Pons (tissue), 1 donor: Measurements from ENCODE around the gene BCAR3.
"Not testable (repeated sequence)": the region's sequence is repeated elsewhere in the genome, so short reads cannot be mapped to it uniquely, and the experiment has no call there.

Experiments used
- DNase-seq: peaks from one replicate; pipeline ENCODE4 v3.0.0-alpha.2; 2016; ENCODE audit warnings: low spot score

The BCAR3 gene

DNA sequence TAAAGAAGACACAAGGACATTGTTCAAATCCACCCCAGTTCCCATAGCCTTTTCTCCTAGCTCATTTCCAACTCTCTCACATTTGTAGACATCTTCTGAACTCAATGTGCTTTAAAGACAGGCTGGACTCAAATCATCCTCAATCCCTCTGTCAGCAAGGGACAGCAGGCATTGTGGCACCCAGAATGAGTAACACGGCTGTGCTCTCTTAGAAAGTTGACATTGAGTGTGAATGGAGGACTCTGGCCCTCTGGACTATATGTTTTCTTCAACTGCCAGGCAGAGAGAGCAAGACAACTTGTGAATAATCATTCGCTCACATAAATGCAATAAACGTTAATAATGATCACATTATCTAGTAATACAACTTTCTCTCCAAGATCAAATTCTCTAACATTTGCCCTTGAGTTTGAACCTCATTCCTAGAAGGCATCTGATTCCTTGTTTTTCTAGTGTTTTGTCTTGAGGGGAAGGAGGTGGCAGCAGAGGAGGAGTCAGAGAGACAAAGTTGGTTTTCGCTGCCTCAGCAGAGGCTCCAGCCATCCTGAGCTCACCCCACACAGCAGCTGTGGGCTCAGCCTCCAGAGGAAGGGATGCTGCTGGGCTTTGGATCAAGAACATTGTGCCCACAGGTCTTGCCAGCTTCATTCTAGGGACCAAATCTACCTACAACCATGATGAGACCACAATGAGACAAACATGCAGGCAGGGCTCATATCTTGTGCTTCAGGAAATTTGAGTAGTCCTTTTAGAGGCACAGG, 85.1 kb downstream of the BCAR3 start:
- DNase-seq: no peak

DNA sequence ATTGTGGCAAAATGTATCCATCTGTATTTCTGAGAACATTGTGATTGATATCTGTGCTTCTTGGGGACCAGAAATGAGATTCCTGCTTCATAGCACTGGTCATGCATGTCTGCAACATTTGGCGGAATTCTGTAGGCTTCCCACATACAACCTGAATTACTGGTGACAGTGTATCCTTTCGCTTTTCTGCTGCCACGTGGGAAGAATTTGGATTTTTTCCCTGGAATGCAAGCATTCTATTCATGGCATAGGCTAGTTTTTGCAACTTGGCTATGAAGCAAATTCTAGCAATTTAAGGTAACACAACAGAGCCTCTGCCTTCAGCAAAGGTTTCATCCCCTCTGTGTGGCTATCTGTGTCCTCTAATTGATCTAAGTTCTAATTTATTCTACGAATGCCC, 85.9 kb downstream of the BCAR3 start:
- DNase-seq: no peak

DNA sequence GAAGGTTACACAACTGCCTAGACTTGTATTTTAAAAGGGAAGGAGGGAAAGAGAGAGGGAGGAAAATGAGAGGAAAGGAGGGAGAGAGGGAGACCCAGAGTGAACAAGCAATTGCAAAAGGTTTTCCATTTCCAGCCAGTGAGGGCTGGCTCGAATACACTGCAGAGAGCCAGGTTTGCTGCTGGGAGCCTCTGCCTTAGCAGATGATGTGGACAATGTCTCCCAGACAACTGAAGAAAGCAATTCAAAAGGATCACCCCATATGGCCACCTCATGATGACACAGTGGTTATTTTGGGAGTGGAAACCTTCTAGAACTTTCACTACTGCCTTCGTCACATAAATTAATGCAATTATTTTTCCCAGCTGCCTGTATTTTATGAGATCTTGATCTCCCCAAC, 86.4 kb downstream of the BCAR3 start:
- DNase-seq: no peak

DNA sequence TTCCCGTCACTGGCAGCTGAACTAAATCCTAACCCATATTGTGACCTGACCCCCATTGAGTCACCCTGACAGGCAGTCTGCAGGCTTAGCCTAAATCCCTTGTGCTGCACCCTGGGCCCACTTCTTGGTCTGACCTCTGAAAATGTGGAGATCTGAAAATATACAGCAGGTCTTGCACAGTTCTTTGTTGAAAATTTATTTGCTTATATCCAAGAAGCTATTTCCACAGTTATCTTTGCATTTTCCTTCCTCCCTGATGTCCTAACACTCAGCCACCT, 87.1 kb downstream of the BCAR3 start:
- DNase-seq: no peak

DNA sequence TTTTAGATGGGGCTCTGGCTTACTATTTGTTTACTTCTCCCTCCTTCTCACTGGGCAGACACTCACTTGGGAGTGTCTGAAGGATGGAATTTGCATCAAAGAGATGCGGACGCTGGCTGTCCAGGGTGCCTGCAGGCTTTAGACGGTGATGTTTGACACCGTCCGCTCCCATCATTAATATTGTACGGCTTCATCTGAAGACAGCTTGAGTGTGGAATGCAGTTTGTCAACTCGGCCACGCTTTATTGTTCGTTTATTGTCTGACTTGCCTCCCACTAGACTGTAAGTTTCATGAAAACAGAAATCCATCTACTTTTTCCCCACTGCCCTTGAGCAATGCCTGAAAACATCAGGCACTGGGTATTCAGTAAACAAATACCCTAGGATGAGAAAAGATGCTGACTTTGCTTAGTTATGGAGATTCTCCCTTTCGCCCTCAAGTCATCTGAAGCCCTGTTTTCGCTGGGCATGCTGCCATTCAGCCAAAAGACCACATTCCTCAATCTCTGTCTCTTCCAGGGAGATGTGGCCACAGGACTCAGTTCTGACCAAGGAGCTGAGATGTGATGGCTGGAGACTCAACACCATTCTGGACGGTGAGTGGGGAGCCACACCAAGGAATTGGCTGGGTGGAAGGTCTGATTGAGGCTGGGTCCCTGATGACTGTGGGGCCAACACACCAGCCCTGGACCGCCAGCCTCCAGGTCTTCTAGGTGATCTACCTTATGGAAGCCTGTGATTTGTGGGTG, 87.6 kb downstream of the BCAR3 start:
- DNase-seq: no peak

DNA sequence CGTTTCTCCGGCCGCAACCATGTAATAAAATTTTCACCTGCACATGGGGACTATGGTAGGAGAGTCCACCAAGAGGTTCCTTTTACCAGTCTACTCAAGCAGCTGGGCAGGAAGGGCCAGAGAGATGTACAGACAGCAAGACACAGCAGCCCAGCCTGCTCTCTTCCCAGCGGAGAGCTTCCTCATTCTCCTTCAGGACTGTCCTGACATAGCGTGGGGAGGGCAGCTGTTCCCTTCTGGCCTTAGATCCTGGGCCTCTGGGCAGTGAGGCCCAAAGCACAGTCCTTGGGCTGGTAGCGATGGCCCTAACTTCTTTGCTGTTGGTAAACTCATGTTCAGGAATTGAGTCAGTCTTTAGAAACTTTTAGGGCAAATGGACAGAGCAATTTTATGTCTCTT, 89.1 kb downstream of the BCAR3 start:
- no peak for DNase-seq

DNA sequence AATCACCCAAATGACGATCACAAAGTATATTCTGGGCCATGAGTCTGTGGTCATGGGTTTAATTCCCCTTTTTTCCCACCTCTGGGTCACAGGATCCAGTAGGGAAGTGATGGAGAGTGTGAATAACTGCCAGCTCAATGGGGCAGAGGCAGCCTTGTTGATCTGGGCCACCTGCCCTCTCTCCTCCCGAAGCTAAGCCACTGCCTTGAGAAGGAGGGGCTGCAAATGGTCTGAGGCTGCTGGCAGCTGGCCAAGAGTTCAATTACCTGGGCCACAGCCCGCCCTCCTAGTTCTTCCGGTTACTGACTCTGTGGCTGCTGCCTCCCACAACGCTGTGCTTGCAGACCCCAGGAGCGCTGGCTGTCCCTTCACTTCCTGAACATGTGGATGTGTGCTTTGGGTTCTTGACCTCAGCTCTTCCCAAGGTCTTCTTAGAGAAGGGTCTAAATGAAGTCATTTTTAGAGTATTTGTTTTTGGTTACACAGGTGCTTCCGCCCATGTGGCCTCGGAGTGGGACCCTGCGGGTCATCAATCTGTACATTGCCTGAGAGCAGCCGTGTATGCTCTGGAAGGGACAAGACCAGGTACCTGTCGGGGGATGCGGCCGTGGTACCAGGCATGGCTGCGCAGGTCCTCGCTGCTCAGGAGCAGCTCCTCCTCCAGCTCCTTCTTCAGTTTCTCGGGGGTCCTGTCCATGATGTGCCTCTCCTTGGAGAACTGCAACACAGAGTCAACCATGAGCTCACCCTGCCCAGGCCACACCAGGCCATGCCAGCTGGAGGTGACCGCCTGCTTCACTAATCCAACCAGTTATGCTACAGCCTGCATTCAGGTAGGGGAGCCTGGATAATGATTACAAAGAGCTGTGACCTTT, 89.7 kb downstream of the BCAR3 start:
- DNase-seq: no peak

DNA sequence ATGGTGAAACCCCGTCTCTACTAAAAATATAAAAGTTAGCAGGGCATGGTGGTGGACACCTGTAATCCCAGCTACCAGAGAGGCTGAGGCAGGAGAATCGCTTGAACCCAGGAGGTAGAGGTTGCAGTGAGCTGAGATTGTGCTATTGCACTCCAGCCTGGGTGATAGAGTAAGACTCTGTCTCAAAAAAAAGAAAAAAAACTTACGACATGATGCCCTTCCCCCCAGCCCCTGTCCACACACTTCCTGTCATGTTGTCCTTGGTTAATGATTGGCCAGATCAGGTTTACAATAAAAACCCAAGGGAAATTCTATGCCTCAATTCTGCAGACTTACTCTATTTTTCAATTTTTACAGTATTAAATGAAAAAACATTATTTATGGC, 90.4 kb downstream of the BCAR3 start:
- not testable (repeated sequence) for DNase-seq

DNA sequence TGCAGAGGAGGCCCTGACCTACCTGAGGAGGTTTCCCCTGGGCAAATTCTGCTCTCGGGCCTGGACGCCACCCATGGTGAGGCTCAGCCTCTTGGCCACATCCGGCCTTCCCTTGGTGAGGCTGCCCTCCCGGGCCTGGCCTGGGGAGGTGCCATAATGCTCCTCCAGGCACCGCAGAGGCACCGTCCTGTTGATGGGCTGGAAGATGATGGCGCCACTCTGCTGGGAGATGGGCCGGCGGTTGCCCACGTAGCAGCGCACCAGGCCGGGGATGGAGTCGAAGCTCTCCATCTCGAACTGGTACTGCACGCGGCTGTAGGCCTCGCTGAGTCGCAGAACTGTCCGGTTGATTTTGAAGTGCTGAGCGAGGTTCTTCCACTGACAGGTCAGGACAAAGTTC, 92.7 kb downstream of the BCAR3 start:
- no peak for DNase-seq

DNA sequence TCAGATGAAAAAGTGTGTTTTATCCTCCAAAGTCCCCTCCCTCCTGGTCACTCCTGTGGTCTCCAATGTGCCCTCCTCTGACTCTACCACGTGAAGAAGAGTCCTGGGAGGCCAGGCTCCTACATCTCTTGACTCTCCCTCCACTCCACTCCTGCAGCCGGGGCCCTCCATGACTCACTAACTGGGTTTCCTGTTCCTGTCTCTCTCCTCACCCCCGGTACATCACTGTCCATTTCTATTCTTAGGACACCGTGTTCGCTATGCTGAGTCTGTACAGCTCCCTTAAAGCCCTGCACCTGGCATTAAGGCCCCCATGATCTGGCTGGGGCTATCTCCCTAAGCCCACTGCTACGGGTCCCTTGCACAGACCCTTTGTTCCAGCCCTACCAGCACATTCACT, 93.4 kb downstream of the BCAR3 start:
- no peak for DNase-seq

DNA sequence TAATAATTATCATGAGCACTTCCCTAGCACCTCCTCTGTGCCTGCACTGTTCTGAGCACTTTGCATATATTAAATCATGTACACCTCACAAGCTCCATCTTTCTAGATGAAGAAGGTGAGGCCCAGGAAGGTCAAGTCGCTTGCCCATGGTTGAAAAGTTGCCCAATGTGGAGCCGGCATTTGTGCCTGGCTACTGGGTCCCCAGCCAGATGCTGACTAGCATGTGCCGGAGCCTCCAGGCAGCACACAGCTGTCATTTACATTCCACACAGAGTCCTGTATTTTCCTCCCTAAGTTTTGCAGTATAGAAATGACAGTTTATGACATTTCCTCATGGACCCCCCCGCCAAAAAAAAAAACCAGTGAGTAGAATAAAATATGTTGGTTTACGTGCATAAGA, 94.3 kb downstream of the BCAR3 start:
- DNase-seq: no peak

DNA sequence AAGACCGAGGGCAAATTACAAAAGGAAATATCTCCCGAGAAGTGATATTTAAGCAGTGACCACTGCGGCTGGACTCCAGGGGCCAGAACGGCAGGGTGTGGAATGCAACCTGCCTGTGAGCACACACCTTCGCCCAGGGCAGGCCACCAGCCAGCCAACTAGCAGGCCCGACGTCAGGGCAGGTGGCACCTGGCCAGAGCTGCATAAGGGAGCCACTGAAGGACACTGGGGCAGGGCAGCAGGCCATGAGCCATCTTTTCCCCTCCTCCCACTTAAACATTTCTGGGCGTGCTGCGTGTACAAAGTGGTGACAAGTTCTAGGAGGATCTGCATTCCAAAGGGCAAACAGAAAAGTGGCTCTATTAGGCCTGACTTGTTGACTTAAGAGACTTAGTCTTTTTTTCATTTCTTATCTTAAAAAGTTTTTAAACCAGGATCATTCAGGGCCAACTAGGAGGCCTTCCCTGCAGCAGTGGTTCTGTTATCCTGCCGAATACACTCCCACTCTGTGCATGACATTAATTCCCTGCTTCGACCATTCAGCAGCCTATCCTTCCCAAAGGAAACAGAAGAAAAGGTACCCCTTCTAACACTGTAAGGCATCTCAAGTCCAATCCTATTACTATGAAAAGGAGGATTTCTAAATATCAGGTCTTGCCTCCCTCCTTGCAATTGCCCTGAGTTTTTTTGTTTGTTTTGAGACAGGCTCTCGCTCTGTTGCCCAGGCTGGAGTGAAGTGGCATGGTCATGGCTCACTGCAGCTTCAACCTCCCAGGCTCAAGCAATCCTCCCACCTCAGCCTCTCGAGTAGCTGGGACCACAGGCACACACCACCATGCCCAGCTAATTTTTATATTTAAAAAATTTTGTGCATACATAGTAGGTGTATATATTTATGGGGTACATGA, 96.3 kb downstream of the BCAR3 start:
- DNase-seq: peak; percentile 53

DNA sequence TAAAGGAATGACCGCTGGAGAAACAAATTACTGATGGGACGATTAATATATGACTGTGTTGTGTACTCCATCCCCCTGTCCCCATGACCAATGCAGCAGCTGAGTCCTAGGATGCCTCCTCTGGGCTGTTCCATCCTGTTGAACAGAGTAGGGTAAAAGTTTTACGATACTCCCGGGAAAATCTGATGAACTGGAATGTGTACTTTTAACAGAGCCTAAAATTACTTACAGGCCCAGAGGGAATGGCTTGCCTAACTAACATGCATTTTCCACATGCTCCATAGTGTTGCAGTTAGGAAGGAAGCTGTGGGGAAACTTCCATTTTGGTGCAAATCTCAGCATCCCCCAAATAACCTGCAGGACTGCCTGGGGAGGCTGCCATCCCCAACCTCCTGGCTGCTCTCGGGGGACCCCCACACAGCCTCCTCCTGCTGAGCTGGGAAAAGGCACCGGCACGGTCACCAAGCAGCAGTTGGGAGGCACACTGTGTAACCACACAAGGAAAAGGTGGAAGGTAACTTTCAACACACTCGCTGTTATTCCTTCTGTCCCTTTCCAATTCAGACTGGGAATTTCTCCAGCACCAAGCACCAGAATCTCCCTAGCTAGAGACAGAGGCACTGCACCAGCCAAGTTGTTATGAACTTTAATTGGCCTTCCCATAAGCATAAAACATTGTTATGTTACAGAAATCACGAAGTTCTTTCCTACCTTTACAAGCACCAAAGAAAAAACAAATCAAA, 97.2 kb downstream of the BCAR3 start:
- DNase-seq: no peak

DNA sequence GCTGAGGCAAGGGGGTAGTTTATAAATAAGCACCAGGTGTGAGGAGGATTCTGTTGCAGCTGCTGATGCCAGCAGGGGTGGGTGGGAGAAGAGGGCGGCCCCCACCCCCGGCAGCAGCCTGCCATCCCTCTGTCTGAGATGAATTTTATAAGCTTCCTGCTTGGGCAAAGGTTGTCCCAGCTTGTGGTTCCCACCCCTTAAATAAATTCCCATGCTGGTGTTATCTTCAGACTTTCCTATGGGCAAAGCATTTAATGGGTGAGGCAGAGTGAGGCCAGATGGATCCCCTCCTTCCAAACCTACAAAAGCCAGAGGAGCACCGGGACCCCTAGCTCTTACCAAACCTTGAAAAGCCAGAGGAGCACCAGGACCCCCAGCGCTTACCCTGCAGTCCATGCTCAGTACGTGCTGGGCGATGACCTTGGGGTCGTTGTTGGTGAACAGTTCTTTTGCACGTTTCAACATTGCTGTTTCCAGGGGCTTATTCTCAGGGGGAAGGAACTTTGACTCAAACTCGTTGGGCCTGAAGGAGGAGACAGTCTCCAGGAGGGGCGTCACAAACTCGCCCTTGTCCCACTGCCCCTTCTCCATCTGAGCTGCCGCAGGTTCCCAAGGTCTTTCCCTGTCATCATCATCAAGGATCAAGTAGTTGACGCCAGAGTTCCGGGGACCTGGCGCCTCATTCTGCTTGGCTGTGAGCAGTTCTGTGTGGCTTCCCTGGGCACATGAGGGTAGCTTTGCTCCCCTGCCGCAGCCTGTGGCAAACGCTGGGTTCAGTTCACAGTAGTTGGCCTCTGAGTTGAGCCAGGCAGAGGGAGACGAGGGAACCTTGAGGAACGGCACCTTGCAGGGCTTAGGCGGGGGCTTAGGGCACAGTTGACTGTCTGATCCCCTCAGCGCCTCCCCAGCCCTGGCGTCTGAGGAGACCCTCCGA, 99.5 kb downstream of the BCAR3 start:
- no peak for DNase-seq

DNA sequence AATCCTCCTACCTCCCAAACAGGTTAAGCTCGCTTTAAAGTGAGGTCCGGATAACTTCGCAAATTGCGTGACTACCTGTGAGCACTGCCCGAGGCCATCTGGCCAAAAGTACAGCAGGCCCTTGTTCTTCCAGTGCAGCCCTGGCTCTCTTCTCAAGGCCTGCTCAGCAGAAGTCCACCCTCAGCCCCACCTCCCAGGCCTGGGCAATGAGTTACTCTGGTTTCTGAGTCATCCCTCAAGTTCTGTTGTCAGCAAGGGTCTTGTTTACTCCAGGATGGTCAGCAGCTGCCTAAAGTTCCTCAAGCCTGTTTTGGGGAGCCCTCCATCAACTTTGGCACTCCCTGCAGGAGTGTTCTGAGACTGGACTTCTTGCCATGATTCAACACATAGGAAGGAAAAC, 101.7 kb downstream of the BCAR3 start:
- no peak for DNase-seq

DNA sequence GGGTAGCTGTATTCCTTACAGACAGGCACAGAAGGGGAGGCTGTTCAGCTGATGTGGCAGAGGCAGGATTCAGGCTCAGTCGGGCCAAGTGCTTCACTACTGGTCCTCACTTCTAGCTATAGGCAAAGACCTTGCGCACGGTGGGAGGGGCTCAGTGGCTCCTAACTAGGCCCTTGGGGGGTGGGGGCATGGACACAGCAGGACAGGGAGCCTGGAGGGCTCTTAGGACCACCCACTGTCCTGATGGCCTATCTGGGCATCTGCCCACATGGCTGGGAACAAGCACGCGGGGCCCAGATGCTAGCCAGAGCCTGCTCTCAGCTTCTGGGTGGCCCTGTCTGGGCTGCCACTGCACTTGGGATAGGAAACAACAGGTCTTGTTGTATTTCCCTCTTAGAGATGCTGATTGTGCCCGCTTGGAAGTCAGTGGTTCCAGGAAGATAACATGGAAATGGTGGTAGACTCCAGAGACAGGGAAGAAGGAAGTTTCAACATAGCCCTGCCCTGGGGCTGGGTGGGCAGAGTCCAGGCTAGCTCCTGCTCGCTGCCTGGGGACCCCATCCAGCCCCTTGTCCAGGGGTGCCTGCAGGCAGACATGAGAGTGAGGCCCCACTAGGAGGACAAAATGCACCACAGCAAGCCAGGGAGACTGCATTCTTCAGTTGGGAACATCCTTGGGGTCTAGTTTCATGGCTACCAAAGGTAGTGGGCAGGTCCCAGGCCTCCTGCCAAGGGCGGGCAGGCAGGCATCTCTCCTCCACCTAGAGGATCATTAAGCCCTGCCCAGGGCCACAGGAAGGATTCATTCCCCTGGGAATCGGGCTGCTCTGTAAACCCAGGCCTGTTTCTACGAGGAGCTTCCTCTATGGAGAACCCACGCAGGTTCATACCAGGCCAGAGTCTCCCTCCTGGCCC, 102.5 kb downstream of the BCAR3 start:
- no peak for DNase-seq

DNA sequence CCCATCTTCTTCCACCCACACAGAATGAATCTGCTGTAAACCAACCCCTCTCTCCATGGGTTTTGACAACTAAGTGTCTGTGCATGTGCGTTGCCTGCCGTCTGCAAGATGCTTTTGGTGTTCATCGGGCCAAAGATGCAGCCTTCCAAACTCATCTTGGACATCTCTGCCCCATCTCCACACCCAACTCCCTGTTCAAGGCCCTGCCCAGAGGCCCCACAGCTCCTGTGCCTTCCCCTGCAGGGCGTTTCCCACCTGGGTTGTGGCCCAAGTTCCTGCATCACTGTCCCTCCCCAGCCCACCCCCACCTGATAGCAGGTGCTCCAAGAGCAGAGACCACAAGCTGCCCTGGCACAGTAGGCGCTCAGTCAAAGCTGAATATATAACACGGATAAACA, 103.2 kb downstream of the BCAR3 start:
- no peak for DNase-seq

DNA sequence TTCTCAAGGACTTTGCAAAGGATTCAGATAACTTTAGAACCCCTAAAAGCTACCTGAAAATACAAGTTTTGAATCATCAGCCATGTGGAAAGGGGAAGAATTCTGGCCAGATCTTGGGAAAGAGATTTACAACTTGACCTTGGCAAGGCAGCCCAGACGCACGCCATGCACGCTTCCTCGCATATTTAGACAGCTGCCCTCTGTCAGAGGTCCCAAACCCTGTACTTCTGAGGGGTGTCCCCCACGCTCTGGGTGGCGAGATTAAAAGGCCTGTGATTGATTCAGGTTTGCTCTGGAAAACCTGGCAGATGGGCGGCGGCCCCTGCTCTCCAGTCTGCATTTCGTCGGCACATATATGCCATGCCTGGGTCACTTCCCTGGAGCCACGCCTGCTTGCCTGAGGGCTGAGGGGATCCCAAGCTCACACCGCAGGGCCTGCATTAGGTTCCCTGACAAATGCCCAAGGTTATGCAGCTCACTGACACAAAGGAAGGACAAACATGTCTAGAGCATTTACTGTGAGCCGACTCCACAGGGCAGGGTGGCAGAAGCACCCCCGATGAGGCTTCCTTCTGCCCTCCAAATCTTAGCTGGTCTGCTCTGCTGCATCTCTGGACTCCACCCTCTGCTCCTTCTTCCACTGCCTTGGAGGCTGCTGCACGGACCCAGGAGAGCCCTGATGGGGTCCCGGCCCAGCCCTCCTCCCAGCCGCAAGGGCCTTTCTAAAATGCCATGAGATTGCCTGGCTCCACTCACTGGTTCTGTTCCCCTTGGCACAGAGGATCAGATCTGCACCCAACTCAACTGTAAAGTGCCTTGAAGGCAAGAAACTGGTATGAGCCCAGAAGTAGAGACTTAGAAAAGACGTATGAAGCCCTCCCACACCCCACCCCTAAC, 103.9 kb downstream of the BCAR3 start:
- DNase-seq: no peak
